Measurements from ENCODE around the gene BHLHE41.

BHLHE41 gene

GRCh38 chr12:26124446-26125399, at the start of gene BHLHE41:
Gene BHLHE41, minus strand, starts transcription at chr12:26125037. Its CDS starts 258 bp downstream, at chr12:26124779.
- H3K9ac ChIP-seq (ENCODE audit: low read length in 2 of 2) = peak within 1 kb of the TSS; percentile 87 to 93
- no peaks in the 10 kb centered on the region for H3K36me3 ChIP-seq (ENCODE audit: control insufficient read depth in 2 of 2, insufficient read depth in 2 of 2, low read length in 2 of 2)
- H3K27me3 ChIP-seq (ENCODE audit: control insufficient read depth in 1 of 2, insufficient read depth in 2 of 2, low read length in 2 of 2) = no peaks in the 10 kb centered on the region
- H3K4me3 ChIP-seq (ENCODE audit: low read length in 2 of 2) = peak within 1 kb of the TSS; percentile 89 to 92
- peaks cover 34% of the 10 kb centered on the region for H3K4me1 ChIP-seq (ENCODE audit: control insufficient read depth, insufficient read depth, low read length)
- H3K9me3 ChIP-seq (ENCODE audit: control insufficient read depth in 2 of 2, low read length in 2 of 2) = no peaks in the 10 kb centered on the region
- H3K27ac ChIP-seq (ENCODE audit: low read length) = peak within 1 kb of the TSS; percentile 98

DNA sequence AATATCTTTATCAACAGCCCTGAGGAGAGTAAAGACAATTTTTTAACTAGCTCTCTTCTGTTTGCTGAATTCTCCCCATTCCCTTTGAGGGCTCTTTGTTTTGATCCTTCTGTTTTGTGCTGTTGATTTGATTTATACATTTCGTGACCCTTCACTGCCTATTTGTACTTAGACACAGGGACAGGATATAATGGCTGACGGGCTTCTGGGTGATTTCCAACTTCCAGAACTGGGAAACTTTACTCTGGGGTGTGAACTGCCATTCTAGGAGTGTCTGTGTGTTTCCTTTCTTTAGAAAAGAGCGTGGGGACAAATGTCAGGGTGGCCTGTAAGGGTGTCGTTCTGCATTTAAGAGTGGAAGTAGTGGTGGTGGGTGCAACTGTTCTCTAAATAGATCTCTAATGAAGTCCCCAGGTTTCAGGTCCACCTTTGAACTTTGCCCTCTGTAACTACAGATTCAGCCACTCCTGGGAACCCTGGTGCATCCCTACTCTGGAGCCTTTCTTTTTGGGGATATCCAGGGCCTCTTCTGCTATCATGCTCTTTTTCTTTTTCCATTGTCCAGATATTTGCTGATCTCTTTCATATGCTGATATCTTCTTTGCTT, 48.2 kb upstream of the BHLHE41 start:
- no peaks in the 10 kb centered on the region for H3K27me3 ChIP-seq (ENCODE audit: control insufficient read depth in 1 of 2, insufficient read depth in 2 of 2, low read length in 2 of 2)

DNA sequence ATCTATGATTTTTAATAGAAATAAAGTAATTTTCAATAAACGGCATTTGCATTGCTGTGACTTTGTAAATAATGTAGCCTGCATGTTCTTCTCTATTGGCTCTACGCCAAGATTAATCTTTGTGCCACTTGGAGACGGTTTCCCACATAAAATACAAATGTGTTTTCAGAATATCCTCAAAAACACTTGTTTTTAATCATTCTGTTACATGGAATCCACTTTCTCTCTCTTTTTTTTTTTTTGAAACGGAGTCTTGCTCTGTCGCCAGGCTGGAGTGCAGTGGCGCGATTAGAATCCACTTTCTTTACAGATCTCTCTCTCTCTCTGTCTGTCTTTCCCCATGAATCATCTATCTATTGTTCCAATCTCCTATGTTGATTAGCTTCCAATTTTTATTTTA, 47.7 kb upstream of the BHLHE41 start:
- Histone ChIP-seq H3K36me3 (ENCODE audit: control insufficient read depth in 2 of 2, insufficient read depth in 2 of 2, low read length in 2 of 2) (no peaks in the 10 kb centered on the region), H3K27me3 (ENCODE audit: control insufficient read depth in 1 of 2, insufficient read depth in 2 of 2, low read length in 2 of 2) (no peaks in the 10 kb centered on the region), H3K4me1 (ENCODE audit: control insufficient read depth, insufficient read depth, low read length) (no peaks in the 10 kb centered on the region), H3K27ac (ENCODE audit: low read length) (no peak overlapping the region), H3K9me3 (ENCODE audit: control insufficient read depth in 2 of 2, low read length in 2 of 2) (no peaks in the 10 kb centered on the region), H3K9ac (ENCODE audit: low read length in 2 of 2) (no peak overlapping the region), H3K4me3 (ENCODE audit: low read length in 2 of 2) (no peak overlapping the region)

More for the DNA sequence above, 48.2 kb upstream of the BHLHE41 start:
- Histone ChIP-seq H3K4me1 (ENCODE audit: control insufficient read depth, insufficient read depth, low read length) (no peaks in the 10 kb centered on the region), H3K4me3 (ENCODE audit: low read length in 2 of 2) (no peak overlapping the region), H3K36me3 (ENCODE audit: control insufficient read depth in 2 of 2, insufficient read depth in 2 of 2, low read length in 2 of 2) (no peaks in the 10 kb centered on the region), H3K9ac (ENCODE audit: low read length in 2 of 2) (no peak overlapping the region), H3K9me3 (ENCODE audit: control insufficient read depth in 2 of 2, low read length in 2 of 2) (no peaks in the 10 kb centered on the region), H3K27ac (ENCODE audit: low read length) (no peak overlapping the region)

DNA sequence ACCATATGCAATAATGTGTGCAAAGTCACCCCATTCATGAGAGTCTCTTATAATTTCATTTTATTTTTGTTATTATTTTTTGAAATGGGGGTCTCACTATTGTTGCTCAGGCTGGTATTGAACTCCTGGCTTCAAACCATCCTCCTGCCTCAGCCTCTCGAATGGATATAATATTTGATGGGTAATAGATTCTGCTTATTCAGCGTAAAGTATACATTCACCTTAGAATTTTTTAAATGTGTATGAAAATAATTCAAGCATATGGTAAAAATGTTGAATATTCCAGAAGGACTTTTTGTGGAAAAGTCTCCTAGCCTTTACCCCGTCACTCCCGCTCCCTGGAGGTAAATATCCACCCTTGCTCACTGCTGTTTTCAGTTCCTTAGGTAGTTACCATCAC, 47.2 kb upstream of the BHLHE41 start:
- Histone ChIP-seq H3K4me1 (ENCODE audit: control insufficient read depth, insufficient read depth, low read length) (no peaks in the 10 kb centered on the region), H3K9me3 (ENCODE audit: control insufficient read depth in 2 of 2, low read length in 2 of 2) (no peaks in the 10 kb centered on the region), H3K4me3 (ENCODE audit: low read length in 2 of 2) (no peak overlapping the region), H3K9ac (ENCODE audit: low read length in 2 of 2) (no peak overlapping the region), H3K27me3 (ENCODE audit: control insufficient read depth in 1 of 2, insufficient read depth in 2 of 2, low read length in 2 of 2) (no peaks in the 10 kb centered on the region), H3K27ac (ENCODE audit: low read length) (no peak overlapping the region), H3K36me3 (ENCODE audit: control insufficient read depth in 2 of 2, insufficient read depth in 2 of 2, low read length in 2 of 2) (no peaks in the 10 kb centered on the region)

GRCh38 chr12:26164118-26164517, 39.3 kb upstream of the BHLHE41 start:
- no peaks in the 10 kb centered on the region for H3K36me3 ChIP-seq (ENCODE audit: control insufficient read depth in 2 of 2, insufficient read depth in 2 of 2, low read length in 2 of 2)
- peaks cover 0 to under 1% of the 10 kb centered on the region in 2 donors for H3K27me3 ChIP-seq (ENCODE audit: control insufficient read depth in 1 of 2, insufficient read depth in 2 of 2, low read length in 2 of 2)
- H3K9ac ChIP-seq (ENCODE audit: low read length in 2 of 2) = no peak overlapping the region
- H3K27ac ChIP-seq (ENCODE audit: low read length) = no peak overlapping the region
- no peak overlapping the region for H3K4me3 ChIP-seq (ENCODE audit: low read length in 2 of 2)
- no peaks in the 10 kb centered on the region for H3K4me1 ChIP-seq (ENCODE audit: control insufficient read depth, insufficient read depth, low read length)
- H3K9me3 ChIP-seq (ENCODE audit: control insufficient read depth in 2 of 2, low read length in 2 of 2) = no peaks in the 10 kb centered on the region

DNA sequence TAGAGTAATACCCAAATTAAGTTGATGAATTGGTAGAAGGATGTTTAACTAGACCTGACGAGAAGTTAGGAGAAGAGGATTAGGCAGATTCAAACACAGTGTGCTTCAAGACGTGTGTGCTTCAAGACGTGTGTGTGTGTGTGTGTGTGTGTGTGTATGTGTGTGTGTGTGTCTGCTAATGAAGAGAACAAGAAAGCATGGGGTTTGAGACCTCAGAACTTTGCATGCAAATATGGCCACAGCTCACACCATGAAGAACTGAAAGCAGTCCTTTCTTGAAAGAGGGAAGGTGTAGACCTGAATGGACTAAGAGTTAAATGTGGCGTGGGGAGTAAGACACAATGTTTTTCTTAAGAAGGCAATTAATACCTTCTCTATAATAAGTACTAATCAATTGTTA, 38.1 kb upstream of the BHLHE41 start:
- H3K27me3 ChIP-seq (ENCODE audit: control insufficient read depth in 1 of 2, insufficient read depth in 2 of 2, low read length in 2 of 2) = peaks cover 0 to 5% of the 10 kb centered on the region in 2 donors
- no peak overlapping the region for H3K4me3 ChIP-seq (ENCODE audit: low read length in 2 of 2)
- no peaks in the 10 kb centered on the region for H3K36me3 ChIP-seq (ENCODE audit: control insufficient read depth in 2 of 2, insufficient read depth in 2 of 2, low read length in 2 of 2)
- H3K9ac ChIP-seq (ENCODE audit: low read length in 2 of 2) = no peak overlapping the region
- no peaks in the 10 kb centered on the region for H3K4me1 ChIP-seq (ENCODE audit: control insufficient read depth, insufficient read depth, low read length)
- no peaks in the 10 kb centered on the region for H3K9me3 ChIP-seq (ENCODE audit: control insufficient read depth in 2 of 2, low read length in 2 of 2)
- H3K27ac ChIP-seq (ENCODE audit: low read length) = no peak overlapping the region

DNA sequence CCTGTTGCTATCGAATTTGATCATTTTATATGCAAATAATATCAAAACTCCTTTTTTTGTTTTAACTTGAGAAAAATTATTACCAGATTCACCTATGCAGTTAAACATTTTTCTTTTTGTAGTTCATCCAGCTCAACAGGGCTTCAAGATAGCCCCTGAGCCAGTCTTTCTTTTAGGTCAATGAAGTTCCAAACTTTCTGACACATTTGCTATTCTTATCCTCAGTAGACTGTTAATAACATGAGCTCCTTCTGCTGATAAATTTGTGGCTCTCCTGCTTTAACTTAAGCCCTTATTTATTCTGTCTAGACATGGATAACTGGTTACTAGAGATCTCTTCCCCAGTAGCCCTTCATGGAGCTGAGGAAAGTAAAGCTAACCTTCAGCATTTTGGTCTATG, 37.3 kb upstream of the BHLHE41 start:
- Histone ChIP-seq H3K4me1 (ENCODE audit: control insufficient read depth, insufficient read depth, low read length) (no peaks in the 10 kb centered on the region), H3K9ac (ENCODE audit: low read length in 2 of 2) (no peak overlapping the region), H3K27me3 (ENCODE audit: control insufficient read depth in 1 of 2, insufficient read depth in 2 of 2, low read length in 2 of 2) (peaks cover 0 to 5% of the 10 kb centered on the region in 2 donors), H3K36me3 (ENCODE audit: control insufficient read depth in 2 of 2, insufficient read depth in 2 of 2, low read length in 2 of 2) (no peaks in the 10 kb centered on the region), H3K4me3 (ENCODE audit: low read length in 2 of 2) (no peak overlapping the region), H3K9me3 (ENCODE audit: control insufficient read depth in 2 of 2, low read length in 2 of 2) (no peaks in the 10 kb centered on the region), H3K27ac (ENCODE audit: low read length) (no peak overlapping the region)

DNA sequence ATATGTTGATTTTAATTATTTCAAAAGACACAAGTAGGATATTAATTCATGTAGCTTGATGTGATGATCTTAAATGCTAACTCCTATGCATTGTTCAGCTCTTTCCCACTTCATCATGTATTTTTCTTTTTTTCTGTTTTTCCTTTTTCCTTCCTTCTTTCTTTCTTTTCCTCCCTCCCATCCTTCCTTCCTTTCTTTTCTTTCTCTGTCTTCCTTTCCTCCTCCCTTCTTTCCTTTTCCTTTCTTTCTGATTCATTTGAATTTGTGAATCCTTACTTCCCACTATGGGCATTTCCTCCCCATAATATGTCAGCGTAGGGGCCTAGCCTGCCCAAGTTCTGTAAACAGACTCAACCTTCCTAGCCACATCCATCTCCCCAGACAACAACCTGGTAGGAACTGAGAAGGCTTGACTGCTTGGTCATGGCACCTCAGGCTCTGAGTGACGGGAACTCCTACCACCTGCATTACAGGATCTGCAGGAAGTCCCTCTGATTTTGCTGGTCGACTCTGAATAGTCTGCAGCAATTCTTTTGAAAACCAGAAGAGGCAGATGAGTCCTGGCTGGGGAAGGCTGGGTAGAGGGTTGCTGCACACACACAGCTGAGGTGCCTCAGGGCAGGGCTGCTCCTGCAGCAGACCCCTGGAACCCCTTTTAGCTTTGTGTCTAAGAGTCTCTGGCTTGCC, 33.4 kb upstream of the BHLHE41 start:
- no peak overlapping the region for H3K9ac ChIP-seq (ENCODE audit: low read length in 2 of 2)
- no peak overlapping the region for H3K4me3 ChIP-seq (ENCODE audit: low read length in 2 of 2)
- H3K27me3 ChIP-seq (ENCODE audit: control insufficient read depth in 1 of 2, insufficient read depth in 2 of 2, low read length in 2 of 2) = peaks cover 0 to 5% of the 10 kb centered on the region in 2 donors
- H3K9me3 ChIP-seq (ENCODE audit: control insufficient read depth in 2 of 2, low read length in 2 of 2) = no peaks in the 10 kb centered on the region
- no peak overlapping the region for H3K27ac ChIP-seq (ENCODE audit: low read length)
- no peaks in the 10 kb centered on the region for H3K36me3 ChIP-seq (ENCODE audit: control insufficient read depth in 2 of 2, insufficient read depth in 2 of 2, low read length in 2 of 2)
- peaks cover 5% of the 10 kb centered on the region for H3K4me1 ChIP-seq (ENCODE audit: control insufficient read depth, insufficient read depth, low read length)

DNA sequence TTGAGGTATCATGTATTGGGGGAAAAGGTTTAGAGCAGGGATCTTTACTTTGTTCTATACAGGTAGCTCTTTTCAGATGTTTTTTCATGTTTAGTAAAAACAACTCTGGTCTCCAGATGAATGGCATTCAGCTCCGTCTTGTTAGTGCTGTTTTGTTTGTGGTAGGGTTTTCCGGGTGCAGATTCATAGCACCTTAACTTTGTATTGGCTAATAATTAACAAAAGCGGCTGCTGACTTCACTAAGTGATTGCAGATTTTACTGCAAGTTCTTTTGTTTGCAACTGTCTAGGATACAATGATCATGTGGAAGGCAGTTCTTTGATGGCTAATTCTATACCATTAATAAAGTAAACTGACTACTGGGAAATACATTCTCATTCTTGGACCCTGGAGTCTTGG, 32.2 kb upstream of the BHLHE41 start:
- Histone ChIP-seq H3K4me1 (ENCODE audit: control insufficient read depth, insufficient read depth, low read length) (peaks cover 5% of the 10 kb centered on the region), H3K27me3 (ENCODE audit: control insufficient read depth in 1 of 2, insufficient read depth in 2 of 2, low read length in 2 of 2) (peaks cover 0 to 5% of the 10 kb centered on the region in 2 donors), H3K9ac (ENCODE audit: low read length in 2 of 2) (no peak overlapping the region), H3K27ac (ENCODE audit: low read length) (no peak overlapping the region), H3K4me3 (ENCODE audit: low read length in 2 of 2) (no peak overlapping the region), H3K36me3 (ENCODE audit: control insufficient read depth in 2 of 2, insufficient read depth in 2 of 2, low read length in 2 of 2) (no peaks in the 10 kb centered on the region), H3K9me3 (ENCODE audit: control insufficient read depth in 2 of 2, low read length in 2 of 2) (no peaks in the 10 kb centered on the region)

DNA sequence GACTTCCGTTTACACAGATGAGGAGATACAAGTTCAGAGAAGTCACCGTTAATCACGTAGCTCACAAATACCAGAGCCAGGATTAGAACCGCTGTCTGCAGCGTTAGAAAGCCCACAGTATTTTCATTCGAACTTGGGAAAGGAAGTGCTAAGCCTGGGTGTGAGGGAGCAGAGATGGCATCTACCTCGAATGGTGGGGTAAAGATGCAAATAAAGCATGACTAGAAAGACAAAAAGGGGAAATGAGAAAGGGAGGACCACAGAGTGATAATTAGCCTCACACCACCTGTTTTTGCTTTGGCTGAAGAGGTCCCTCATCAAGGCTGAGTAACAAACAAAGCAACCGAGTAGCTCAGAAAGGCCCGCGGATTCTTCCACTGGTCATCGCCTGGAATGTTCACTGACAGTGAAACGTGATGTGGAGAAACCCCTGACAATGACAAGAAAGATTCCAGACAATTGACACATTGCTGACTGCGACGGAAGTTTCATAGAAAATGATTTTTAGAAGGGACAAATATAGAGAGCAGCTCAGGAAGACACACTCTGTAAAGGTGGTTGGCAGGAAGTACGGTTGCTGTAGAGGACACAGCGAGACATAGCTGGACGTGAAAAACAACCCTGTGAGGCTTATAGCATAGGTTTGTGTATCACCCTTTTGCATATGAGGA, 31.5 kb upstream of the BHLHE41 start:
- Histone ChIP-seq H3K9me3 (ENCODE audit: control insufficient read depth in 2 of 2, low read length in 2 of 2) (no peaks in the 10 kb centered on the region), H3K9ac (ENCODE audit: low read length in 2 of 2) (no peak overlapping the region), H3K4me3 (ENCODE audit: low read length in 2 of 2) (no peak overlapping the region), H3K27me3 (ENCODE audit: control insufficient read depth in 1 of 2, insufficient read depth in 2 of 2, low read length in 2 of 2) (peaks cover 0 to 5% of the 10 kb centered on the region in 2 donors), H3K27ac (ENCODE audit: low read length) (no peak overlapping the region), H3K36me3 (ENCODE audit: control insufficient read depth in 2 of 2, insufficient read depth in 2 of 2, low read length in 2 of 2) (no peaks in the 10 kb centered on the region), H3K4me1 (ENCODE audit: control insufficient read depth, insufficient read depth, low read length) (peaks cover 5% of the 10 kb centered on the region)
